Measurements from ENCODE around the gene KSR2.

Gene KSR2

GRCh38 chr12:117494833-117495655, 473.7 kb downstream of the KSR2 start:
- Histone ChIP-seq H3K27me3 (peaks cover 54% of the 10 kb centered on the region), H3K9me3 (no peaks in the 10 kb centered on the region), H3K4me1 (ENCODE audit: control insufficient read depth in 1 of 2, insufficient read depth in 1 of 2, low read depth in 1 of 2, low read length in 1 of 2) (no peaks in the 10 kb centered on the region), H3K36me3 (no peaks in the 10 kb centered on the region), H3K27ac (no peak overlapping the region), H3K4me3 (ENCODE audit: low read depth in 1 of 2, low read length in 1 of 2) (no peak overlapping the region)
- TF ChIP-seq, protein P1, sequence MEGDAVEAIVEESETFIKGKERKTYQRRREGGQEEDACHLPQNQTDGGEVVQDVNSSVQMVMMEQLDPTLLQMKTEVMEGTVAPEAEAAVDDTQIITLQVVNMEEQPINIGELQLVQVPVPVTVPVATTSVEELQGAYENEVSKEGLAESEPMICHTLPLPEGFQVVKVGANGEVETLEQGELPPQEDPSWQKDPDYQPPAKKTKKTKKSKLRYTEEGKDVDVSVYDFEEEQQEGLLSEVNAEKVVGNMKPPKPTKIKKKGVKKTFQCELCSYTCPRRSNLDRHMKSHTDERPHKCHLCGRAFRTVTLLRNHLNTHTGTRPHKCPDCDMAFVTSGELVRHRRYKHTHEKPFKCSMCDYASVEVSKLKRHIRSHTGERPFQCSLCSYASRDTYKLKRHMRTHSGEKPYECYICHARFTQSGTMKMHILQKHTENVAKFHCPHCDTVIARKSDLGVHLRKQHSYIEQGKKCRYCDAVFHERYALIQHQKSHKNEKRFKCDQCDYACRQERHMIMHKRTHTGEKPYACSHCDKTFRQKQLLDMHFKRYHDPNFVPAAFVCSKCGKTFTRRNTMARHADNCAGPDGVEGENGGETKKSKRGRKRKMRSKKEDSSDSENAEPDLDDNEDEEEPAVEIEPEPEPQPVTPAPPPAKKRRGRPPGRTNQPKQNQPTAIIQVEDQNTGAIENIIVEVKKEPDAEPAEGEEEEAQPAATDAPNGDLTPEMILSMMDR (IDR thresholded peaks at IDR 0.05): no peak

DNA sequence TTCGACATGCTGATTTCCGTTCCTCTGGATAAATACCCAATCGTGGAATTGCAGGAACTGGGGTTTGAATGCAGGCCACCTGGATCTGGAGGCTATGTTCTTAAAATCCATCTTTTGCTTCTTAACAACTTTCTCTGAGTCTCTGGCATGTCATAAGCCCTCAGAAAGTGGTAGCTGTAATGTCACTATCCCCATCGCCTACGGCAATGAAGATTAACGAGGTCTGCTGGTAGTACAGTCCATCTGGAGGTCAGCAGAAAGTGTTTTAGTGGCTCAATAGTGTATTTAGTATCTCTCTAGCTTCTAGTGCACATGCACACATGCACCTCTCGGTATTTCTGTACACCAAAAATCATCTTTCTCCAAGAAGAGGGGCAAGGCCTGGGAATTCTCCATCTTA, 477.1 kb downstream of the KSR2 start:
- TF ChIP-seq, protein P1 (IDR thresholded peaks at IDR 0.05): no peak
- H3K36me3 ChIP-seq: no peaks in the 10 kb centered on the region
- no peaks in the 10 kb centered on the region for H3K9me3 ChIP-seq
- no peaks in the 10 kb centered on the region for H3K4me1 ChIP-seq (ENCODE audit: control insufficient read depth in 1 of 2, insufficient read depth in 1 of 2, low read depth in 1 of 2, low read length in 1 of 2)
- H3K4me3 ChIP-seq (ENCODE audit: low read depth in 1 of 2, low read length in 1 of 2): no peak overlapping the region
- H3K27ac ChIP-seq: no peak overlapping the region
- H3K27me3 ChIP-seq: peaks cover 30% of the 10 kb centered on the region

DNA sequence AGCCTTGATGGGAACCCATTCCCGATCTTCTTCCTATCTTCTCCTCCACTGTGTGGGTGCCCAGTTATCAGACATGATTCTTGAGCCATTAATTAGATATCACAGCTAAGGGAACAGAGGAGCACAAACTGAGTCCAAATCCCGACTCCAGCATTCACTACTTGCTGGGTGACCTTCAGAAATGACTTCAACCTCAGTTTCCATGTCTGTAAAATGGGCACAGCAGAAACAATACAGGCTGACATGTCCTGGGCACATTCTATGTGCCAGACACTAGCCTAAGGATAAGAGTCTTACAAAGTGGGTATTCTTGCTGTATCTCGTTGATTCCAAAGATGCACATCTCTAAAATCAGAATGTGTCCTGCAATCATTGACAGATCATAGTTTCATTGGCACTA, 478.7 kb downstream of the KSR2 start:
- Histone ChIP-seq H3K27me3 (peaks cover 16% of the 10 kb centered on the region), H3K36me3 (no peaks in the 10 kb centered on the region), H3K4me1 (ENCODE audit: control insufficient read depth in 1 of 2, insufficient read depth in 1 of 2, low read depth in 1 of 2, low read length in 1 of 2) (no peaks in the 10 kb centered on the region), H3K9me3 (no peaks in the 10 kb centered on the region), H3K27ac (no peak overlapping the region), H3K4me3 (ENCODE audit: low read depth in 1 of 2, low read length in 1 of 2) (no peak overlapping the region)
- TF ChIP-seq, protein P1 (IDR thresholded peaks at IDR 0.05): no peak

DNA sequence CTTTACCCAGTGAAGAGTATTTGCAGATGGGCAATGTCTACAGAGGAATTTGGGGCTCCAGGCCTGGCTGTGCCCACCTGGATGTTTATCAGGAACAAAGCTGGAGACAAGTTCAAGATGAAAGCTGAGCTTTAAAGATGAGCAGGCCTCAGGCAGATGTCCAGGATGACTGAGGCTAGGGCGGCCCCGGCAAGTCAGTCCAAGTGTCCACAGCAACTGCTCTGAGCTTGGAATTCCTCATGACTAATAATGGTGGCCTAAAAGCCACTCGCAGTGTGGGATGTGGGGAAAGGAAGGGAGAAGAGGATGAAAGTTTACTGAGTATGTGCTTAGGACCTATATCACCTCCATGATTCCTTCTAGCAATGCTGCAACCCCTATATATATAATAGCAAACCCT, 479.1 kb downstream of the KSR2 start:
- Histone ChIP-seq H3K9me3 (no peaks in the 10 kb centered on the region), H3K4me1 (ENCODE audit: control insufficient read depth in 1 of 2, insufficient read depth in 1 of 2, low read depth in 1 of 2, low read length in 1 of 2) (no peaks in the 10 kb centered on the region)

DNA sequence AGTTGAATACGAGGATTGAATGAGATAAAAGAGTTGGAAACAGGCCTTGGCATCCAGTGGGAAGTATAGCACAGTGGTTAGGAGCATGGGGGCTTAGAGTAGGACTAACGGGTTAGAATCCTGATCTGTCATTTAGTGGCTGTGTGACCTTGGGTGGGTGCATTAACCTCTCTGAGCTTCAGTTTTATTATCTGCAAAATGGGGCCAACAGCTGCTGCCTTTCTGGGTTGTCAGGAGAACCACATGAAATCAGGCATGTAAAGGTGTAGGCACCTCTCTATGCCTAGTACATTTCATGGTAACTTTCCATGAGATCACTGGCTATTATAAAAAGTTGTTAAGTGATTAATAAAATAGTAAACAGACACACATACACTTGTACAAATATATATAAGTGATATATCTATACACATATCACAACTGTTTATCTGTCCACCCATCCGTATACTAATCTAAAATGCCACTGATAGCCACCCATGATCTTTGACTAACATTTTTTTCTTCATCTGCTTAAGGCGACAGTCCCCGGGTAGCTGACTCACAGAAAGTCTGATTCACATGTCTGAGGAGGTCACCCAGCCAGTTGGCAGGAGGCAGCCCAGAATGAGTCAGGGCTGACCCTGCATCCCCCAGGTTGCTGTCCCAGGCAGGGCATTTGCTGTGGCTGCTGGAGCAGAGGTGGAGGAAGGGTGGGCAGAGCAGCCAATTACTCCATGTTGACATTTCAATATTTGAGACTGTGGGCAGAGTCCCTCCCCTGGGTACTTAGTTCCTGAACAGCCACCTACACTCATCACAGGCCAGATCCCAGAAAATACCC, 481.7 kb downstream of the KSR2 start:
- no peak overlapping the region for H3K27ac ChIP-seq
- H3K9me3 ChIP-seq: no peaks in the 10 kb centered on the region
- no peak overlapping the region for H3K4me3 ChIP-seq (ENCODE audit: low read depth in 1 of 2, low read length in 1 of 2)
- TF ChIP-seq, protein P1 (IDR thresholded peaks at IDR 0.05): no peak
- H3K36me3 ChIP-seq: no peaks in the 10 kb centered on the region
- H3K4me1 ChIP-seq (ENCODE audit: control insufficient read depth in 1 of 2, insufficient read depth in 1 of 2, low read depth in 1 of 2, low read length in 1 of 2): no peaks in the 10 kb centered on the region
- peaks cover 22% of the 10 kb centered on the region for H3K27me3 ChIP-seq

More for the DNA sequence above, 479.1 kb downstream of the KSR2 start:
- TF ChIP-seq, protein P1 (IDR thresholded peaks at IDR 0.05): no peak
- H3K27me3 ChIP-seq: peaks cover 11% of the 10 kb centered on the region
- H3K4me3 ChIP-seq (ENCODE audit: low read depth in 1 of 2, low read length in 1 of 2): no peak overlapping the region
- H3K27ac ChIP-seq: no peak overlapping the region
- H3K36me3 ChIP-seq: no peaks in the 10 kb centered on the region

Measured in neutrophil (primary cell).